ENCODE results near the gene ZC3H4.

- TF ChIP-seq CTCF (IDR thresholded peaks at IDR 0.05), result no peak
- TF ChIP-seq POLR2A (IDR thresholded peaks at IDR 0.05), result no peak
Observed at GRCh38 chr19:47073574-47073973, 40.0 kb downstream of the ZC3H4 start.

All from adrenal gland (tissue), 5 donors.